Epithelial cell of prostate (primary cell): ENCODE results near the gene CLEC20A.
"Not testable (repeated sequence)": the region's sequence is repeated elsewhere in the genome, so short reads cannot be mapped to it uniquely, and the experiment has no call there.

Source experiments
- DNase-seq: peaks from one replicate; pipeline ENCODE4 v3.0.0-alpha.2; 2011; ENCODE audit warnings: low read depth, low spot score
- H3K27ac ChIP-seq: fragments of 450-650 bp; 2 replicates; pipeline ENCODE4 v1.5.1; 2017; ENCODE audit warnings: mild to moderate bottlenecking

CLEC20A gene

GRCh38 chr1:178530037-178530402 lies 33.3 kb upstream of the CLEC20A start:
- peak; percentile 53 for DNase-seq
- H3K27ac ChIP-seq: peak overlapping the region; percentile 45

GRCh38 chr1:178529364-178530036 lies 32.7 kb upstream of the CLEC20A start:
- peak overlapping the region; percentile 45 for H3K27ac ChIP-seq
- no peak for DNase-seq

GRCh38 chr1:178528953-178529335 lies 32.2 kb upstream of the CLEC20A start:
- no peak for DNase-seq
- H3K27ac ChIP-seq: peak overlapping the region; percentile 45

GRCh38 chr1:178528228-178528952 lies 31.6 kb upstream of the CLEC20A start:
- no peak overlapping the region for H3K27ac ChIP-seq

GRCh38 chr1:178527117-178527516 lies 30.4 kb upstream of the CLEC20A start:
- DNase-seq: no peak
- H3K27ac ChIP-seq: no peak overlapping the region

More at GRCh38 chr1:178528228-178528952, 31.6 kb upstream of the CLEC20A start:
- no peak for DNase-seq

- DNase-seq: no peak
- no peak overlapping the region for H3K27ac ChIP-seq
These were observed 24.5 kb upstream of the CLEC20A start for GRCh38 chr1:178521241-178521640.

GRCh38 chr1:178520803-178521202 lies 24.0 kb upstream of the CLEC20A start:
- H3K27ac ChIP-seq: no peak overlapping the region
- DNase-seq: no peak

GRCh38 chr1:178518894-178519293 lies 22.1 kb upstream of the CLEC20A start:
- no peak for DNase-seq
- no peak overlapping the region for H3K27ac ChIP-seq

GRCh38 chr1:178516110-178516509 lies 19.3 kb upstream of the CLEC20A start:
- no peak overlapping the region for H3K27ac ChIP-seq
- no peak for DNase-seq

- no peak for DNase-seq
These were observed 16.7 kb upstream of the CLEC20A start for GRCh38 chr1:178513278-178513983.

GRCh38 chr1:178512566-178513277 lies 16.0 kb upstream of the CLEC20A start, which contains the start of gene TEX35:
TEX35 (plus strand) TSS chr1:178513109; CDS start chr1:178513189, 80 bp downstream.
- no peak within 1 kb of the TSS for H3K27ac ChIP-seq
- no peak for DNase-seq

More at GRCh38 chr1:178513278-178513983, 16.7 kb upstream of the CLEC20A start:
- no peak overlapping the region for H3K27ac ChIP-seq

GRCh38 chr1:178510155-178510554 lies 13.4 kb upstream of the CLEC20A start:
- DNase-seq: no peak
- no peak overlapping the region for H3K27ac ChIP-seq

- H3K27ac ChIP-seq: no peak overlapping the region
- no peak for DNase-seq
These were observed 12.7 kb upstream of the CLEC20A start for GRCh38 chr1:178509414-178510007.

GRCh38 chr1:178506669-178507068 lies 9.9 kb upstream of the CLEC20A start:
- no peak overlapping the region for H3K27ac ChIP-seq
- DNase-seq: no peak

- DNase-seq: no peak
- no peak overlapping the region for H3K27ac ChIP-seq
These were observed 9.4 kb upstream of the CLEC20A start for GRCh38 chr1:178506177-178506576.

- no peak for DNase-seq
These were observed 7.5 kb upstream of the CLEC20A start for GRCh38 chr1:178504286-178504685.

GRCh38 chr1:178503849-178504248 lies 7.1 kb upstream of the CLEC20A start:
- DNase-seq: no peak

More at GRCh38 chr1:178504286-178504685, 7.5 kb upstream of the CLEC20A start:
- H3K27ac ChIP-seq: no peak overlapping the region

GRCh38 chr1:178503316-178503715 lies 6.6 kb upstream of the CLEC20A start:
- H3K27ac ChIP-seq, DNase-seq: not testable (repeated sequence)

More at GRCh38 chr1:178503849-178504248, 7.1 kb upstream of the CLEC20A start:
- H3K27ac ChIP-seq: no peak overlapping the region

- DNase-seq: no peak
- no peak overlapping the region for H3K27ac ChIP-seq
These were observed 6.1 kb upstream of the CLEC20A start for GRCh38 chr1:178502856-178503255.

- no peak overlapping the region for H3K27ac ChIP-seq
- DNase-seq: no peak
These were observed 5.6 kb upstream of the CLEC20A start for GRCh38 chr1:178502330-178502714.
